Skeletal muscle satellite cell (primary cell): ENCODE measurements around the gene DIS3L2.
"Not testable (repeated sequence)": the region's sequence is repeated elsewhere in the genome, so short reads cannot be mapped to it uniquely, and the experiment has no call there.

Experiments used
- H3K27me3 ChIP-seq: 2 replicates; pipeline ENCODE4 v1.7.0; 2013; ENCODE audit warnings: low read length; ENCODE audit not compliant: control insufficient read depth, insufficient read depth
- H3K36me3 ChIP-seq: 2 replicates; pipeline ENCODE4 v1.7.0; 2013; ENCODE audit warnings: mild to moderate bottlenecking, control low read depth, low read length; ENCODE audit not compliant: insufficient read depth
- H3K4me1 ChIP-seq: 2 replicates; pipeline ENCODE4 v1.7.0; 2013; ENCODE audit warnings: low read length; ENCODE audit not compliant: control insufficient read depth, insufficient read depth
- H3K4me2 ChIP-seq: 2 replicates; pipeline ENCODE4 v1.7.0; 2013; ENCODE audit warnings: mild to moderate bottlenecking, low read length
- H3K4me3 ChIP-seq: 2 replicates; pipeline ENCODE4 v1.7.0; 2013; ENCODE audit warnings: low read length
- H3K9ac ChIP-seq: 2 replicates; pipeline ENCODE4 v1.7.0; 2013; ENCODE audit warnings: mild to moderate bottlenecking, low read depth, low read length, moderate library complexity
- H3K9me3 ChIP-seq: replicated peaks from 2 replicates; pipeline ENCODE4 v1.7.0; 2013; ENCODE audit warnings: mild to moderate bottlenecking, control low read depth, low read length

The DIS3L2 gene

DNA sequence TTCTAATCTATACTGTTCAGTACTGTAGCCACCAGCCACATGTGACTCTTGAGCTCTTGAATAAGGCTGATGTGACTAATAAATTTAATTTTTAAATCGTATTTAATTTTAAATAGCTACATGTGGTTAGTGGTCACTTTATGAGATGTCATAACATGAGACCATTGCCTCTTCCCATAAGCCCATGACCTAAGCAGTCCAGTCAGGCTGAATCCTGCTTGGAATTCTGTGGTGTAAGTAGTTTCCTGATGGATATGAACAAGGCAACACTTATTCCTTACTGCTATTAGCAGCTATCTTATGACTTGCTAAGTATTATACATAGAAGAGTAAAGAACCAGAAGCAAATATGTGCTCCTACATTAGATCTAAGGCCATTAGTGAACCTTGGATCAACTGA lies 150.0 kb downstream of the DIS3L2 start:
- Histone ChIP-seq H3K4me1 (no peaks in the 10 kb centered on the region), H3K4me3 (no peak overlapping the region), H3K27me3 (no peaks in the 10 kb centered on the region), H3K36me3 (no peaks in the 10 kb centered on the region), H3K9ac (no peak overlapping the region), H3K9me3 (no peaks in the 10 kb centered on the region), H3K4me2 (no peak overlapping the region)

GRCh38 chr2:232113821-232114220 lies 152.3 kb downstream of the DIS3L2 start:
- no peaks in the 10 kb centered on the region for H3K27me3 ChIP-seq
- H3K4me1 ChIP-seq: no peaks in the 10 kb centered on the region
- no peak overlapping the region for H3K4me3 ChIP-seq
- no peaks in the 10 kb centered on the region for H3K36me3 ChIP-seq
- no peak overlapping the region for H3K9ac ChIP-seq
- H3K4me2 ChIP-seq: no peak overlapping the region
- H3K9me3 ChIP-seq: no peaks in the 10 kb centered on the region

DNA sequence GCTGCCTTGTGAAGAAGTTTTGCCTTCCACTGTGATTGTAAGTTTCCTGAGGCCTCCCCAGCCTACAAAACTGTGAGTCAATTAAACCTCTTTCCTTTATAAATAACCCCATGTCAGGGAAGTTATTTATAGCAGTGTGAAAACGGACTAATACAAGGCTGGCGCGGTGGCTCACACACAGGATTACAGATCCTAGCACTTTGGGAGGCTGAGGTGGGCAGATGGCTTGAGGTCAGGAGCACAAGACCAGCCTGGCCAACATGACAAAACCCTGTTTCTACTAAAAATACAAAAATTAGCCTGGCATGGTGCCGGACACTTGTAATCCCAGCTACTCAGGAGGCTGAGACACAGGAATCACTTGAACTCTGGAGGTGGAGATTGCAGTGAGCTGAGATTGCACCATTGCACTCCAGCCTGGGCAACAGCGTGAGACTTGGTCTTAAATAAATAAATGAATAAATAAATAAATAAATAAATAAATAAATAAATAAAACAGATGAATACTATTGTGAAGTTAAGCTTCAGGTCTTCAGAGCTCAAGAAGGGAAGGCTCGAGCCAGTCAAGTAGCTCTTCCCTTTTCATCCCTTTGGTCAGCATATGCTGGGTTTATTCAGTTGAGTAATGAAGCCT lies 154.3 kb downstream of the DIS3L2 start:
- H3K4me2 ChIP-seq, H3K27me3 ChIP-seq, H3K4me1 ChIP-seq, H3K9ac ChIP-seq, H3K36me3 ChIP-seq, H3K9me3 ChIP-seq, H3K4me3 ChIP-seq: not testable (repeated sequence)

GRCh38 chr2:232116852-232117251 lies 155.3 kb downstream of the DIS3L2 start:
- no peaks in the 10 kb centered on the region for H3K27me3 ChIP-seq
- H3K4me1 ChIP-seq: no peaks in the 10 kb centered on the region
- H3K4me2 ChIP-seq: no peak overlapping the region
- H3K36me3 ChIP-seq: no peaks in the 10 kb centered on the region
- no peaks in the 10 kb centered on the region for H3K9me3 ChIP-seq
- H3K9ac ChIP-seq: no peak overlapping the region
- H3K4me3 ChIP-seq: no peak overlapping the region

DNA sequence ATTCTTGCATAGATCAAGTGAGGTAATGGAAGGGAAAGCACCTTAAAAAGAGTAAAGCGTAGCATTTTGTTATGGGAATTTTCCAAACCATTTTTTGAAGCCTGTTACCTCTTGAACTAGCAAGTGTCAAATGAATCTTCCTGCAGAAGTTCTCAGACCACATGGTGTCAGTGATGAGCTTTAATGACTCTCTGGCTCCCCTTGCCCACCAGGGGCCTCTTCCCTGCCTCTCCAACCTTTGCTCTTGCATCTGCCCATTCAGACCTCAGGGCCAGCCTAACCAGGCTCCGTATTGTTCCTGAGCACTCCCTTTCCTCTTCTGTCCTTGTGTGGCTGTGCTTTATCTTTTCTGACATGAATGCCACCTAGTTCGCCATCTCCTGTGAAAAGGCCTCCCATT lies 155.9 kb downstream of the DIS3L2 start:
- Histone ChIP-seq H3K4me3 (no peak overlapping the region), H3K36me3 (no peaks in the 10 kb centered on the region), H3K9ac (no peak overlapping the region), H3K4me1 (no peaks in the 10 kb centered on the region), H3K9me3 (no peaks in the 10 kb centered on the region), H3K27me3 (no peaks in the 10 kb centered on the region), H3K4me2 (no peak overlapping the region)

GRCh38 chr2:232120911-232121310 lies 159.4 kb downstream of the DIS3L2 start:
- Histone ChIP-seq H3K27me3 (no peaks in the 10 kb centered on the region), H3K4me3 (no peak overlapping the region), H3K4me2 (no peak overlapping the region), H3K9ac (no peak overlapping the region), H3K4me1 (no peaks in the 10 kb centered on the region), H3K36me3 (no peaks in the 10 kb centered on the region), H3K9me3 (no peaks in the 10 kb centered on the region)

- Histone ChIP-seq H3K4me2 (no peak overlapping the region), H3K9me3 (no peaks in the 10 kb centered on the region), H3K36me3 (no peaks in the 10 kb centered on the region), H3K27me3 (no peaks in the 10 kb centered on the region), H3K4me1 (no peaks in the 10 kb centered on the region), H3K9ac (no peak overlapping the region), H3K4me3 (no peak overlapping the region)
Observed at GRCh38 chr2:232124309-232124708, 162.8 kb downstream of the DIS3L2 start.

DNA sequence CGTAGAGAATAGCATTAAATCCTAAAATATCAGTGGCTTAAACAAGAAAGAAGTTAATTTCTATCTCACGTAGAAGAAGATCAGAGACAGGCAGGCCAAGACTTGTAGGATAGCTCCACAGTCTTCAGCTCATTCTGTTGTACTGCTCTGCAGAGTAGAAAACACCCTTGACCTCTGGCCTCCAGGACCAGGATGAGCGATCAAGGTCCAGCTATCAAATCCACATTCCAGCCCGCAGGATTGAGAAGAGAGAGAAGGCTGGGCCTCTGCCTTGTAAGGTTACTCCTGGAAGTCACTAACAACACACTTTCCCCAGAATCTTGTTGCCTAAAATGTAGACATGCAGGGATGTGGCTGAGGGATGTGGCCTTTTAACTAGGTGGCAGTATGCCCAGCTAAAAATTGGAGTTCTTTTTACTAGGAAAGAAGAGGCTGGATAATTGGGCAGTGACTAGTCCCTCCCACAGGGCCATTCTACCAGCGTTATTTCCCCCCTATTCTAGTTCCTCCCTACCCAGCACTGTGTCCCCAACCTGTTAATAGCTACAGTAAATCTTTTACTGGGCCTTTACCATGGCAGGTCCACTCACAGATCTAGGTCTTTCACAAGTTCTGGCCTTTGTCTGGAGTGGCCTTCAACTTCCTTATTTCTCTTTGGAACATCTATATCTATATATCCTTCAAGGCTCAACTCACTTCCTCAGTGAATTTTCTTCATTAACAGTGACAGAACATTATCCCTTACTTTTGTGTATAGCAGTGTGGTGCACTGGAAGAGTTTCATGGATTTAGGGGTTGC lies 165.0 kb downstream of the DIS3L2 start:
- H3K4me1 ChIP-seq: no peaks in the 10 kb centered on the region
- H3K4me2 ChIP-seq: no peak overlapping the region
- H3K27me3 ChIP-seq: no peaks in the 10 kb centered on the region
- H3K9me3 ChIP-seq: no peaks in the 10 kb centered on the region
- H3K9ac ChIP-seq: no peak overlapping the region
- H3K4me3 ChIP-seq: no peak overlapping the region
- no peaks in the 10 kb centered on the region for H3K36me3 ChIP-seq

DNA sequence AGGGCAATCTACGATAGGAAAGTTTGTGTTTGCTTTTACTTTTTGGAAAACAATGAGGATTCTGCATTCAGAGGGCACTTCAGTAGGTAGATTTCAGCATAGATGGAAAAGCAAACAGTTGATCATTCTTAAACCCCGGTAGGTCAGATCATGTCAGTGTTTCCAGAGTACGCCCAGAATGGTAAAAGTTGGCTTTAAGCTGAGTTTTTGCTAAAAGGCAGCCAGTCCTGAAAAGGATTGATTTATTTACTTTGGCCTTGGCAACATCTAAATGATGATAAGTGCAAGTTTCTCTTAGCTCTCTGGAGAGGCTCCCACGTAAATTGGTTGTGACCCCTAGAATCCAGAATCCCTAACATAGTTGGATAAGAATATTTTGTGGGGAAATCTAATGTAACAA lies 168.0 kb downstream of the DIS3L2 start:
- Histone ChIP-seq H3K9ac (no peak overlapping the region), H3K4me3 (no peak overlapping the region), H3K4me1 (no peaks in the 10 kb centered on the region), H3K27me3 (no peaks in the 10 kb centered on the region), H3K36me3 (peaks cover 10% of the 10 kb centered on the region), H3K4me2 (no peak overlapping the region), H3K9me3 (no peaks in the 10 kb centered on the region)

DNA sequence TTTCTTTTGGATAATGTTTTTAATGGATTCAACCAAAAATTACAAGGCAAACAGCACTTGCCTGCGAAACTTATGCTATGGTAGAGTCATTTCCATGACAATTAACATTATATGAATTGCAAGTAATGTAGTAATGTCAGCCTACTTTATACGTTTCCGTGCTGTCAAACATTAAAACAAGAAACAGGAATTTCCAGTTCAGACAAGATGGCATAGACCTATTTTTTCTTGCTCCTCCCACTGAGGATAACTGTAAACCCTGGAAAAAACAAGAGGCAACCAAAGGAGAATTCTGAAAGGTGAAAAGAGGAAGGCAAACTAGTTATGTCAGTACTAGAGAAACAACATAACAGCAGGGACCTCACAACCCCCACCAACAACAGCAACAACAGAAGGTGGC lies 170.7 kb downstream of the DIS3L2 start:
- no peaks in the 10 kb centered on the region for H3K9me3 ChIP-seq
- peaks cover 3% of the 10 kb centered on the region for H3K4me1 ChIP-seq
- no peak overlapping the region for H3K4me2 ChIP-seq
- H3K4me3 ChIP-seq: no peak overlapping the region
- H3K27me3 ChIP-seq: no peaks in the 10 kb centered on the region
- no peak overlapping the region for H3K9ac ChIP-seq
- H3K36me3 ChIP-seq: peaks cover 10% of the 10 kb centered on the region

GRCh38 chr2:232133078-232133477 lies 171.6 kb downstream of the DIS3L2 start:
- no peak overlapping the region for H3K4me3 ChIP-seq
- no peaks in the 10 kb centered on the region for H3K9me3 ChIP-seq
- H3K4me1 ChIP-seq: peaks cover 12% of the 10 kb centered on the region
- H3K27me3 ChIP-seq: no peaks in the 10 kb centered on the region
- no peak overlapping the region for H3K4me2 ChIP-seq
- peaks cover 10% of the 10 kb centered on the region for H3K36me3 ChIP-seq
- H3K9ac ChIP-seq: no peak overlapping the region

DNA sequence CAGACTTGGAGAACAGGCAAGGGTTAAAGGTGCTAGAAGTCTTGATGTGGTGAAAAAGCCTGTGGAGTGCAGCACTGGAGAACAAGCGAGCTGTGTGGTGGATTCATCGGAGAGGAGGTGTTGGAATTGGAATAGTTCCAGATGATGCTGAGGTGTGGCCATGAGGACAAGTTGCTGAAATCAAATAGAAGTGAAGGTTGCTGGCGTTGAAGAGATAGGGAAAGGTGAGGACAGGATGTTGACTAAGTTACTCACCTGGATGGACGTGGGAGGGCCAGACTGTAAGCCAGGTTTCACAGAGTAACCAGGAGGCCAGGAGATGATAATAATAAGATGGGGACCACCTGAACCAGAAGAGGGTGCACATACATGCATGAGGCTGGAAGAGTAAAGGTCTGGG lies 173.4 kb downstream of the DIS3L2 start:
- Histone ChIP-seq H3K27me3 (no peaks in the 10 kb centered on the region), H3K9me3 (no peaks in the 10 kb centered on the region), H3K4me1 (peaks cover 17% of the 10 kb centered on the region), H3K4me2 (no peak overlapping the region), H3K9ac (no peak overlapping the region), H3K36me3 (peaks cover 10% of the 10 kb centered on the region), H3K4me3 (no peak overlapping the region)
